ENCODE measurements around the gene PSMB2. TPM values are rescaled to one million over a fixed set of nuclear protein-coding genes. Genes with fewer than 3 reads are reported as not detected.

PSMB2 gene
- total RNA-seq, 1 donor from 2014 or later, result 37.0 TPM

GRCh38 chr1:35564037-35564883 is 77.1 kb downstream of the PSMB2 start:
- intact Hi-C loops (cut with DNase I), result loop anchor here (5.0 to 10.0 kb wide), 3 partner anchors 112 to 359 kb away; no protein-coding TSS in a partner anchor
- ATAC-seq (ENCODE audit: poor library complexity), result peak; percentile 53
- DNase-seq, result peak; percentile 76

GRCh38 chr1:35563166-35563565 is 78.2 kb downstream of the PSMB2 start:
- no peak for ATAC-seq (ENCODE audit: poor library complexity)
- intact Hi-C loops (cut with DNase I), result loop anchor here (5.0 to 10.0 kb wide), 3 partner anchors 111 to 358 kb away; no protein-coding TSS in a partner anchor
- DNase-seq, result no peak

- DNase-seq (no peak), ATAC-seq (ENCODE audit: poor library complexity) (no peak)
- intact Hi-C loops (cut with DNase I), result loop anchor here (5.0 to 10.0 kb wide), 3 partner anchors 110 to 357 kb away; no protein-coding TSS in a partner anchor
Measured at GRCh38 chr1:35561972-35562680, 79.2 kb downstream of the PSMB2 start.

GRCh38 chr1:35561297-35561971 is 79.9 kb downstream of the PSMB2 start:
- ATAC-seq (ENCODE audit: poor library complexity) (no peak), DNase-seq (no peak)
- intact Hi-C loops (cut with DNase I), result loop anchor here (5.0 to 10.0 kb wide), 3 partner anchors 109 to 357 kb away; no protein-coding TSS in a partner anchor

GRCh38 chr1:35560256-35561225 is 80.8 kb downstream of the PSMB2 start:
- peak; percentile 34 for ATAC-seq (ENCODE audit: poor library complexity)

GRCh38 chr1:35559317-35559944 is 81.9 kb downstream of the PSMB2 start:
- DNase-seq (no peak), ATAC-seq (ENCODE audit: poor library complexity) (no peak)
- intact Hi-C loops (cut with DNase I), result no loop called here

More at GRCh38 chr1:35560256-35561225, 80.8 kb downstream of the PSMB2 start:
- peak; percentile 84 for DNase-seq
- intact Hi-C loops (cut with DNase I), result loop anchor here (5.0 to 10.0 kb wide), 3 partner anchors 108 to 356 kb away; no protein-coding TSS in a partner anchor

- DNase-seq, result no peak
- intact Hi-C loops (cut with DNase I), result no loop called here
- no peak for ATAC-seq (ENCODE audit: poor library complexity)
Measured at GRCh38 chr1:35558374-35559316, 82.7 kb downstream of the PSMB2 start.

- peak; percentile 94 for ATAC-seq (ENCODE audit: poor library complexity)
- peak; percentile 98 for DNase-seq
- intact Hi-C loops (cut with DNase I), result no loop called here
Measured at GRCh38 chr1:35557611-35558373, 83.5 kb downstream of the PSMB2 start, which contains the start of gene NCDN. Gene NCDN, plus strand, starts transcription at chr1:35557799. Its CDS starts 392 bp downstream, at chr1:35558191.

GRCh38 chr1:35557118-35557610 is 84.2 kb downstream of the PSMB2 start, which contains the start of gene KIAA0319L:
Gene KIAA0319L, minus strand, starts transcription at chr1:35557403. Its CDS starts 2,912 bp downstream, at chr1:35554491.
- DNase-seq (peak; percentile 93), ATAC-seq (ENCODE audit: poor library complexity) (peak; percentile 92)
- intact Hi-C loops (cut with DNase I), result no loop called here

GRCh38 chr1:35556484-35557117 is 84.7 kb downstream of the PSMB2 start:
- ATAC-seq (ENCODE audit: poor library complexity), result no peak
- DNase-seq, result no peak
- intact Hi-C loops (cut with DNase I), result no loop called here

- intact Hi-C loops (cut with DNase I), result no loop called here
- no peak for ATAC-seq (ENCODE audit: poor library complexity)
- DNase-seq, result no peak
Measured at GRCh38 chr1:35555601-35556477, 85.5 kb downstream of the PSMB2 start.

- ATAC-seq (ENCODE audit: poor library complexity), result no peak
- intact Hi-C loops (cut with DNase I), result no loop called here
- no peak for DNase-seq
Measured at GRCh38 chr1:35555212-35555584, 86.1 kb downstream of the PSMB2 start.

- intact Hi-C loops (cut with DNase I), result no loop called here
- no peak for ATAC-seq (ENCODE audit: poor library complexity)
- DNase-seq, result no peak
Measured at GRCh38 chr1:35554266-35555211, 86.8 kb downstream of the PSMB2 start.

Data from Right ventricle myocardium superior (tissue), 1 donor.